K562 (cell line): ENCODE measurements around the gene PRDX2. TPM values are rescaled to one million over a fixed set of nuclear protein-coding genes. Genes with fewer than 3 reads are reported as not detected.

Experiments
- AFF1 ChIP-seq, 2 experiments: fragments of 450-650 bp; IDR thresholded peaks; 2 replicates each; pipeline ENCODE4 v1.6.1; 2018; ENCODE audit warnings: mild to moderate bottlenecking in 2 of 2, low read depth in 1 of 2; ENCODE audit not compliant: partially characterized antibody in 2 of 2
- BRF1 ChIP-seq: IDR thresholded peaks from 3 replicates; pipeline ENCODE4 v1.6.1; 2011; ENCODE audit warnings: borderline replicate concordance, mild to moderate bottlenecking; ENCODE audit not compliant: insufficient read length; ENCODE audit errors: extremely low read depth
- CC2D1A ChIP-seq: fragments of 450-650 bp; IDR thresholded peaks from 2 replicates; pipeline ENCODE4 v1.6.1; 2017; ENCODE audit warnings: mild to moderate bottlenecking
- EZH2 ChIP-seq: IDR thresholded peaks from 2 replicates; pipeline ENCODE4 v1.6.1; 2012; ENCODE audit warnings: low read depth, mild to moderate bottlenecking, inconsistent platforms, low read length, borderline replicate concordance
- FOXP1 ChIP-seq: sonication (generic); formaldehyde crosslinking; IDR thresholded peaks from 2 replicates; pipeline ENCODE4 v1.8.0; 2022; ENCODE audit warnings: mild to moderate bottlenecking, missing genetic modification reagents
- GATAD2B ChIP-seq: fragments of 450-650 bp; IDR thresholded peaks from 2 replicates; pipeline ENCODE4 v1.6.1; 2017; ENCODE audit warnings: mild to moderate bottlenecking, borderline replicate concordance
- GTF3C2 ChIP-seq: IDR thresholded peaks from 3 replicates; pipeline ENCODE4 v1.6.1; 2011; ENCODE audit warnings: borderline replicate concordance, mild to moderate bottlenecking, moderate library complexity; ENCODE audit not compliant: insufficient read length; ENCODE audit errors: extremely low read depth
- HEY1 ChIP-seq: fragments of 250-450 bp; sonication (Bioruptor Pico); IDR thresholded peaks from 2 replicates; pipeline ENCODE4 v1.5.0; 2020; ENCODE audit warnings: mild to moderate bottlenecking, moderate library complexity, borderline replicate concordance
- MAFG ChIP-seq: fragments of 450-650 bp; conservative IDR thresholded peaks from 2 replicates; pipeline ENCODE4 v1.6.1; 2016; ENCODE audit warnings: missing genetic modification characterization, missing compliant biosample characterization
- MCM2 ChIP-seq: fragments of 450-650 bp; IDR thresholded peaks from 2 replicates; pipeline ENCODE4 v1.6.1; 2017; ENCODE audit warnings: low read depth, mild to moderate bottlenecking
- MTA2 ChIP-seq: fragments of 450-650 bp; IDR thresholded peaks from 2 replicates; pipeline ENCODE4 v1.6.1; 2016; ENCODE audit warnings: low read depth
- SPI1 ChIP-seq: IDR thresholded peaks from 2 replicates; pipeline ENCODE4 v1.6.1; 2011; ENCODE audit warnings: low read depth, low read length, control low read depth, borderline replicate concordance
- TAF1 ChIP-seq: IDR thresholded peaks from 2 replicates; pipeline ENCODE4 v1.6.1; 2011; ENCODE audit warnings: mild to moderate bottlenecking, low read length, moderate library complexity; ENCODE audit not compliant: insufficient read depth, control insufficient read depth, severe bottlenecking; ENCODE audit errors: extremely low read depth
- TCF7L2 ChIP-seq: fragments of 150-350 bp; IDR thresholded peaks from 2 replicates; pipeline ENCODE4 v1.6.1; 2016; ENCODE audit warnings: low read depth, mild to moderate bottlenecking, low read length, moderate library complexity
- THAP12 ChIP-seq: fragments of 250-450 bp; sonication (Bioruptor Pico); IDR thresholded peaks from 2 replicates; pipeline ENCODE4 v1.9.0; 2021; ENCODE audit warnings: mild to moderate bottlenecking, inconsistent platforms
- ZEB2 ChIP-seq: fragments of 450-650 bp; IDR thresholded peaks from 2 replicates; pipeline ENCODE4 v1.6.1; 2016
- ZNF23 ChIP-seq: fragments of 250-450 bp; sonication (Bioruptor Pico); IDR thresholded peaks from 2 replicates; pipeline ENCODE4 v1.4.0; 2020; ENCODE audit warnings: mild to moderate bottlenecking
- ZNF347 ChIP-seq: fragments of 450-650 bp; formaldehyde crosslinking; IDR thresholded peaks from 2 replicates; pipeline ENCODE4 v1.4.0; 2020; ENCODE audit warnings: low read depth, mild to moderate bottlenecking, moderate library complexity
- polyA plus RNA-seq, 8 experiments: library from polyadenylated mRNA; depleted of rRNA in 4 of 8; stranded (reverse) in 5 of 8; unstranded in 3 of 8; fragments of >200 nt; fragmentation: Nextera tagmentation in 2 of 8; fragmentation: Illumina TruSeq in 1 of 8; extraction: Ambion mirVana in 2 of 8; extraction: Trizol in 1 of 8; gene quantifications; 2 replicates each; pipeline versions ENCODE4 v1.2.1 to v1.2.3, GENCODE V29; 2011 to 2014; ENCODE audit warnings: inconsistent platforms in 1 of 8, missing spikeins in 1 of 8
- total RNA-seq, 7 experiments: library from RNA; depleted of rRNA in 6 of 7; stranded (reverse); fragments of >200 nt in 6 of 7; fragmentation: Illumina TruSeq in 2 of 7; extraction: Trizol in 2 of 7; gene quantifications; 2 replicates each; pipeline versions ENCODE4 v1.2.1 to v1.2.3, GENCODE V29; 2011 to 2021; ENCODE audit warnings: low replicate concordance in 1 of 7

The PRDX2 gene
- total and polyA plus RNA-seq, 9 of the 15 experiments (the other 6 are each of a cell fraction or from before 2014, with no cell fraction given) = 206 to 1,183 (median 415) TPM

- TF ChIP-seq MCM2 (no peak), THAP12 (CRISPR knock-in tag) (peak; percentile 97), FOXP1 (peak; percentile 95), TCF7L2 (no peak), SPI1 (peak; percentile 63), ZNF347 (no peak), GATAD2B (peak; percentile 79), MAFG (tag) (no peak), HEY1 (CRISPR knock-in tag) (no peak), BRF1 (no peak), ZEB2 (0 out of 2 replicates have a peak, but pooled peaks have one; percentile 26), TAF1 (peak; percentile 99), MTA2 (no peak), CC2D1A (no peak), ZNF23 (CRISPR knock-in tag) (no peak), GTF3C2 (no peak), AFF1 (IDR thresholded peaks at IDR 0.05; ENCODE audit: low read depth in 1 of 2, partially characterized antibody in 2 of 2) (no peak), EZH2 (no peak)
Measured at GRCh38 chr19:12791345-12792050, 10.1 kb downstream of the PRDX2 start, which contains the start of gene JUNB (continued).
